ENCODE data around the gene SMARCA4.

- no peak for TF ChIP-seq CTCF (conservative IDR thresholded peaks at IDR 0.05; ENCODE audit: low read length)
- TF ChIP-seq EZH2phosphoT487 (IDR thresholded peaks at IDR 0.05; ENCODE audit: borderline replicate concordance, low read depth, low read length), result no peak
Measured at GRCh38 chr19:11079999-11080398, 119.2 kb downstream of the SMARCA4 start.
